GM21447 (cell line): ENCODE data around the gene SRPK1.
"Not testable (repeated sequence)": the region's sequence is repeated elsewhere in the genome, so short reads cannot be mapped to it uniquely, and the experiment has no call there.

Source experiments
- ATAC-seq: cut with Tn5 transposase; IDR thresholded peaks from one replicate; pipeline ENCODE4 v1.9.1; 2021; ENCODE audit not compliant: unreplicated experiment

The SRPK1 gene

DNA sequence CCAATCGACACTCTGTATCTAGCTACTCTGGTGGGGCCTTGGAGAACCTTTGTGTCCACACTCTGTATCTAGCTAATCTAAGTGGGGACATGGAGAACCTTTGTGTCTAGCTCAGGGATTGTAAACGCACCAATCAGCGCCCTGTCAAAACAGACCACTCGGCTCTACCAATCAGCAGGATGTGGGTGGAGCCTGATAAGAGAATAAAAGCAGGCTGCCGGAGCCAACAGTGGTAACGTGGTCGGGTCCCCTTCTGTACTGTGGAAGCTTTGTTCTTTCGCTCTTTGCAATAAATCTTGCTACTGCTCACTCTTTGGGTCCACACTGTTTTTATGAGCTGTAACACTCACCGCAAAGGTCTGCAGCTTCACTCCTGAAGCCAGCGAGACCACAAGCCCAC, 11.0 kb upstream of the SRPK1 start:
- not testable (repeated sequence) for ATAC-seq

DNA sequence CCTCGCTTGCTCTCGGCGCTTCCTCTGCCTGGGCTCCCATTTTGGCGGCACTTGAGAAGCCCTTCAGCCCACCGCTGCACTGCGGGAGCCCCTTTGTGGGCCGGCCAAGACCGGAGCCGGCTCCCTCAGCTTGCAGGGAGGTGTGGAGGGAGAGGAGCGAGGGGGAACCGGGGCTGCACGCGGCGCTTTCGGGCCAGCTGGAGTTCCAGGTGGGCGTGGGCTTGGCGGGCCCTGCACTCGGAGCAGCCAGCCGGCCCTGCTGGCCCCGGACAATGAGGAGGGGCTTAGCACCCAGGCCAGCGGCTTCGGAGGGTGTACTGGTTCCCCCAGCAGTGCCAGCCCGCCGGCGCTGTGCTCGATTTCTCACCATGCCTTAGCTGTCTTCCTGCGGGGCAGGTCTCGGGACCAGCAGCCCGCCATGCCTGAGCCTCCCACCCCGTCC, 10.2 kb upstream of the SRPK1 start:
- no peak for ATAC-seq

DNA sequence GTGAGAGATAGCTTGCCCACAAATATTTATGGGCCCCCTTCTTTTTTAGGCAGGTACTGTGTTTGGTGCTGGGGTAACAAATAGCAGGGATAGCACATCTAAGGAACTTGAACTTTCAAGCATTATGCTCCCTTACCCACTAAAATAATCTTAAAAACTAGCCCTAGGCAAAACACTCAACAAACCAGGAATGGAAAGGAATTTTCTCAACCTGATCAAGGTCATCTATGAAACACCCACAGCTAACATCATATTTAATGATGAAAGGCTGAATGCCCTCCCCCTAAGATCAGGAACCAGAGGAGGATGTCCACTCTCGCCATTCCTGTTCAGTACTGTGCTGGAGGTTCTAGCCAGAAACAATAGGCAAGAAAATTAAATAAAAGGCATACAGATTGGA, 8.7 kb upstream of the SRPK1 start:
- ATAC-seq, result no peak

DNA sequence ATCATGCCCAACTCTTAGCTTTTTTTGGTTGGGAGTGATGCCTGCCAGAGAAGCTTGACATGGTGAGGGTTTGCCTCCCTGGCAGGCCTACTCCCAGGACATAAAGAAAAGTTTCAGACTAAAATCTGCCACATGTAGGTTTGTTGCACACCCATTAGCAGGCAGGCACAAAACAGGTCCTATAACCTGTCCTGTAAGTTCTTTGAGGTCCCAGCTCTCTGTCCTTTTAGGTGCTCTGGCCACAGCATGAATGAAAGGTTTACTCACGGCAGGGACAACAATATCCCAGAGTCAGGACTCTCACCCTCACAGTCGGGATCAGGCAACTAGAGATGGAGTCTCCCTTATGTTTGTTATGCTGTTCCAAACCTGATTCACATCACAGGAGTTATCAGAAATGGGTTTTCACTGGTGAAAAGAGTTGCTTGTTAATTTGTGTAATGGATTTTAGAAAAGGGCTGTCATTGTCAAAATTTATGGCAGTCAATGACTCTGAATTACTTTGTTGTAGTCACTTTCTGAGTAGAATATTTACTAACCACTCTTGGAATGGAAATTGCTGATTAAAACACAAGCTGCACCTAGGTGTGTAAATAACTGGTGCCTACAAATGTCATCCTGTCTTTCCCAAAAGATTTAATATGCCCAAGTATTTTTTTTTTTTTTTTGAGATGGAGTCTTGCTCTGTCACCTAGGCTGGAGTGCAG, 5.8 kb upstream of the SRPK1 start:
- ATAC-seq, result no peak

DNA sequence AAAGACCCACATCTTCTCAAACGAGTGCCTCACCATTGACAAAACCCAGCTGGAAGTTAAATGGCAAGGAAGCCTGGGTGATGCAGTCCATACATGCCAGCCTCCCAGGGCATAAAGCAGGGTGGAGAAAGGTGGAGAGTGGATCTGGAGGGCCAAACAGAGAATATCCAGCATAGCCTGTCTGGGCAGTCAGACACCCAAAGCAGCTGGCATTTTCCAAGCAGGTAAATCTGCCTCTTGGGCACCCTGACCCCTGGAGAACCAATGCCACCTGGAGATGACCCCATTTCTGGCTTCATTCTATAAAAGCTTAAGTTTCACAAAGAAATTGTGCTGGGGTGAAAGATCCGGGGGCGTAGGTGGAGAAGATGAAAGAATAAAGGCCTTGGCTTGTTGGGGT, 5.1 kb upstream of the SRPK1 start:
- ATAC-seq, result no peak

DNA sequence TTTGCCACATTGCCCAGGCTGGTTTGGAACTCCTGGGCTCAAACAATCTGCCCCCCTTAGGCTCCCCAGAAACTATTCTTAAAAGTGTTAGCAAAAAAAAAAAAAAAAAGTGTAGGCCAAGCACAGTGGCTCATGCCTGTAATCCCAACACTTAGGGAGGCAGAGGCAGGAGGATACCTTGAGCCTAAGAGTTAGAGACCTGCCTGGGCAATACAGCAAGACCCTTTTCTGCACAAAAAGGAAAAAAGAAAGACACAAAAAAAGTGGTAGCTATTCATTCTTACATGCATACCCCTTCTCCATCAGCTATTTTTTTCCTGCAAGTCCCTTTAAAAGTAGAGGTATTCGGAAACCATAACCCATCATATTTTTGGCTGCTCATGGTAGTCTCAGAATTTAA, 3.2 kb upstream of the SRPK1 start:
- ATAC-seq, result no peak

DNA sequence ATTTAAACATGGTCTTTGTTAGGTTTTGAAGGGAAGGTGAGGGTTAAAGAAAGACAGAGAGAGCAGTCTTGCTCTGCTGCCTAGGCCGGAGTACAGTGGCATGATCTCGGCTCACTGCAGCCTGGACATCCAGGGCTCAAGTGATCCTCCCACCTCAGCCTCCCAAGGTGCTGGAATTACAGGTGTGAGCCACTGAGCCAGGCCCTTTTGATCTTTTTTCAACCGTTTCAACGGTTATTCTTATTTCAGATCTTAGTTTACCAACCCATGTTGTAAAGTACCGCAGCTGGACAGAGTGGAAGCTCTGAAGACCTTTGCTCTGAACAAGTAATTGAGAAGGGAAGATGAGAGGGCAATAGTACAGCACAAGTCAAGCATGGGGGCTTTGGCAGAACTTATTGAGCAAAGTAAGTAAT, 1.2 kb upstream of the SRPK1 start:
- ATAC-seq, result no peak

DNA sequence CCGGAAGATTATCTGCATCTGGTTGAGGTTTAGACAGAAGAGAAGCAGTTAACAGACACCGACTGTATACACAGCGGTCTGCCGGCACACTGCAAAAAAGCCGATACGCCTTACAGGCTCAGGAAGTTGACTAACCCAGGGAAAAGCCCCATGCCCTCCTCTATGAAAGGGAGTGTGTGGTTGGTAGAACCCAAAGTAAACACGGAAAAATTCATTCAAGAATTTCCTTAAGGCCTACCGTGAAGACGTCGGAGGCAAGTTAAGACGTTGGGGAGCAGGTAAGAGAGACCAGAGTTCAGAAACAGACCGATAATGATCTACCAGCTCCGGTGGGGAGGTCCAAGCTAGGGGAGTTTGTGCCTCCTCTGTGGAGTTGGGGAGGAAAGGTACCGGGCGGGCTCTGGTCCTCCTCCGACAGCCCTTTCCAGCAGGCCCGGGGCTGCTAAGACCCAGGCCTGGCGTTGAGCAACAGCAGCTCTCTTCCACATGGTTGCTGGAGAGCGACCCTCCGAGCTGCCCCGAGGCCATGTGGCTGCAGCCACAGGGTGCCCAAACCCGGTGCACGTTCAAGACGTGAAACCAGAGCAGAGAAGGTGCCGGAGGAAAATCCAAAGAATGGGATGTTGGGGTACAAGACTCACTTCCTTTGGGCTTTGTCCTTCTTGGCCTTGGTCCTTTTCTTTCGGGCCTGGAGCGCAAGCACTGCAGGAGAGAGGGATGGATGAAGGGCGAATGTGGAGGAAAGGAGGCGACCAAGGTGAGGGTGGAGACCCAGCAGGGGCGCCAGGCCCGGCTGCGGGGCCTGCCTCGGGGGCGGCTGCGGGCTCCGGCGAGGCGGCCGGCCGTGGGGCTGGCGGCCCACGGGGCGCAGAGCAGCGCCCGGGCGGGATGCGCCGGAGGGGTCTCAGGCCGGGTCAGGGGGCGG, 809 bp downstream of the SRPK1 start:
- ATAC-seq, result peak; percentile 43

DNA sequence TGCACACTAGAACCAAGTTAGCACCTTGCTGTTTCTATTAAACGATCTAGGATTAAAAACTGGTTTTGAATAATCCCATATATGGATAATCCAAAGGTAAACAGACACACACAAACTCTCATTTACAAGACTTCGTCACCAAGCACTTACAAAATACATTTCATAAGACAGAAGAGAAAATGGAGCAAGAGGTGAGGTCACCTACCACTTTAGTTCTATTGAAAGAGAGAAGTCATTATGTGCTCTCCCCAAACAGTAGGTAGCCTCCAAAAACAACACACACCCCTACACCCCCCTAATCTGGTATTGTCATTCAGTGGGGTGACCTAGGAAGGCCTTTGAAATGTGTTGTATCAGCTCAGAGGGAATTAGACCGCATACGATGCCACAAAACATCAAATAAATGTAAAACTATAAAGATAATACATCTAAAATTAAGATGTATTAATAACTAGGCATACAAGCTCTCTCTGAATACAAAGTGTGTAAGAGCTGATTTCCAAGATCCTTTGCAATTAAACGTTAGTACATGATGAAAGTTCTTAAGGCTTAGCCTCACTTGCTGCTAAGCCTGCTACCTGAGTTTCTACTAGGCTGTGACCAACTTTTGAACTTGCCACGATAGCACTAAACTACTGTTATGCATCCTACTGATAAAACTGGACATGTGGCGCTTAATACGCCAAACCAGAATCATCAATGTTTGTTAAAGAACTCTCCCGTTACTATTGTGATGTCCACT, 1.6 kb downstream of the SRPK1 start:
- ATAC-seq, result peak; percentile 27

DNA sequence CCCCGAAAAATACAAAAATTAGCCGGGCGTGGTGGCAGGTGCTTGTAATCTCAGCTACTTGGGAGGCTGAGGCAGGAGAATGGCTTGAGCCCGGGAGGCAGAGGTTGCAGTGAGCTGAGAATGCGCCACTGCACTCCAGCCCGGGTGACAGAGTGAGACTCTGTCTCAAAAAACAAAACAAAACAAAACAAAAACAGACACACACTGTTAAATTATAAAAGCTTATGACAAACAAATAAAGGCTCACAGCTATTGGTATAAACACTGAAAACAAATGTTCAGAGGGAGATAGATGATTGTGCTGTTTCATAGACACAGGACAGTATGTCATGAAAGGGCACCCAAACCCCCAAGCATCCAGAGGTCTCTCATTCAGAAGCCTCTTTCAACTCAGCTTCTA, 4.0 kb downstream of the SRPK1 start:
- ATAC-seq, result not testable (repeated sequence)

DNA sequence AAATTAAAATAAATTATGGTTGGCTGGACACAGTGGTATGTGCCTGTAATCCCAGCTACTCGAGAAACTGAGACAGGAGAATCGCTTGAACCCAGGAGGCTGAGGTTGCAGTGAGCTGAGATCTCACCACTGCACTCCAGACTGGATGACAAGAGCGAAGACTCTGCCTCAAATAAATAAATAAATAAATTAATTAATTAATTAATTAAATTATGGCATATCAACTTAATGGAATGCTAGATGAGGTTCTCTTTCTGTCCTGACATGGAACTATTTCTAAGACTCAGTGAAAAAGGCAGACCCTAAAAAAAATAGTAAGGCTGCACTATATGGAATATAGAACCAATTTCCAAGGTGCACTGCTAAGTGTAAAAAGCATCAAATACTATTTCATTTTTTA, 4.8 kb downstream of the SRPK1 start:
- ATAC-seq, result no peak

DNA sequence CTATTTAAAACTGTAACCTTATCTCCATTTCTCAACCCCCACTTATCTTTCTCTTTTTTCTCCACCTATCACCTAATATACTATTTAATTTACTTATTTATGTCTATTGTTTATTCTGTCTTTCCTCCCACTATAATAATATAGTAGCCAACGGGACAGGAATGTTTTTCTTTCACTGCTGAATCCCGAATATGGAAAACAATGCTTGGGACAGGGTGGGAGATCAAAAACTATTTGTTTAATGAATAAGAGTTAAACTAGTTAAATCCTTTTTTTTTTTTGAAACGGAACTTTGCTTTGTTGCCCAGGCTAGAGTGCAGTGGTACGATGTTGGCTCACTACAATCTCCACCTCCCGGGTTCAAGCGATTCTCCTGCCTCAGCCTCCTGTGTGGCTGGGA, 6.4 kb downstream of the SRPK1 start:
- no peak for ATAC-seq

DNA sequence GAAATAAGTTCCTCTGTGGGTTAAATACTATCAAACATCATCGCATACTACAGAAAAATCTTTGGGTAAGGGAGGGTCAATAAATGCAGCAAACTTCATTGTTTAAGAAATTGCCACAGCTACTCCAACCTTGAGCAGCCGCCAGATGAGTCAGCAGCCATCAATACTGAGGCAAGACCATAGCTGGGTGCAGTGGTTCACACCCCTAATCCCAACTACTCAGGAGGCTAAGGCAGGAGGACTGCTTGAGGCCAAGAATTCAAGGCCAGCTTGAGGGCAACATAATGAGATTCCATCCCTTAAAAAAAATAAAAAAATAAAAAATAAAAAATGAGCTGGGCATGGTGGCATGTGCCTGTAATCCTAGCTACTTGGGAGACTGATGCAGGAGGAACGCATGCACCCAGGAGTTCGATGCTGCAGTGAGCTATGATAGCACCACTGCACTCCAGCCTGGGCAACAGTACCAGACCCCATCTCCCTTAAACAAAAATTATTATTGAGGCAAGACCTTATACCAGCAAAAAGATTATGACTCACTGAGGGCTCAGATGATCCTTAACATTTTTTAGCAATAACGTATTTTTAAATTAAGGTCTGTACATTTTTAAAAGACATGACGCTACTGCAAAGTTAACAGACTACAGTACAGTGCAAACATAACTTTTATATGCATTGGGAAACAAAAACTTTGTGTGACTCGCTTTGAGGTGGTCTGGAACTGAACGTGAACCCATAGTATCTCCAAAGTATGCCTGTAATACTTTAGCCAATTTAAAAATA, 8.8 kb downstream of the SRPK1 start:
- ATAC-seq, result no peak

DNA sequence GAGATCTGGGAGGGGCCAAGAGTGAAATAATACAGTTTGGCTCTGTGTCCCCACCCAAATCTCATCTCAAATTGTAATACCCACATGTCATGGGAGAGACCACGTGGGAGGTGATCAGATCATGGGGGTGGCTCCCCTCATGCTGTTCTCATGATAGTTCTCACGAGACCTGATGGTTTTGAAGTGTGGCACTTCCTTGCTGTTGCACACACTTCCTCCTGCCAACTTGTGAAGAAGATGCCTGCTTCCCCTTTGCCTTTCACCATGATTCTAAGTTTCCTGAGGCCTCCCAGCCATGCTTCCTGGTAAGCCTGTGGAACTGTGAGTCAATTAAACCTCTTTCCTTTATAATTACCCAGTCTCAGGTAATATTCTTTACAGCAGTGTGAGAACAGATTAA, 11.3 kb downstream of the SRPK1 start:
- ATAC-seq, result not testable (repeated sequence)

DNA sequence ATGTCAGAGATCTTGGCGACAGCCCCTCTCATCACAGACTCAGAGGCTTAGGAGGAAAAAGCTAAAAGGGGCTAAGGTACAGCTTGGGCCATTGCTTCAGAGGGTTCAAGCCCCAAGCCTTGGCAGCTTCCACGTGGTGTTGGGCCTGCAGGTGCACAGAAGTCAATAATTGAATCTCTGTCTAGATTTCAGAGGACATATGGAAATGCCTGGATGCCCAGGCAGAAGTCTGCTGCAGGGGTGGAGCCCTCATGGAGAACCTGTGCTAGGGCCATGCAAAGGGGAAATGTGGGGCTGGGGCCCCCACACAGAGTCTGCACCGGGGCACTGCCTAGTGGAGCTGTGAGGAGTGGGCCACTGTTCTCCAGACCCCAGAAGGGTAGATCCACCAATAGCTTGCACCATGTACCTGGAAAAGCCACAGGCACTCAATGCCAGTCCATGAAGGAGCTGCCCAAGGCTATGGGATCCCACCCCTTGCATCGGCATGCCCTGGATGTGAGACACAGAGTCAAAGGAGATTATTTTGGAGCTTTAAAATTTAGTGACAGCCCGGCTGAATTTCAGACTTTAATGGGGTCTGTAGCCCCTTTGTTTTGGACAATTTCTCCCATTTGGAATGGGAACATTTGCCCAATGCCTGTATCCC, 12.0 kb downstream of the SRPK1 start:
- ATAC-seq, result not testable (repeated sequence)

DNA sequence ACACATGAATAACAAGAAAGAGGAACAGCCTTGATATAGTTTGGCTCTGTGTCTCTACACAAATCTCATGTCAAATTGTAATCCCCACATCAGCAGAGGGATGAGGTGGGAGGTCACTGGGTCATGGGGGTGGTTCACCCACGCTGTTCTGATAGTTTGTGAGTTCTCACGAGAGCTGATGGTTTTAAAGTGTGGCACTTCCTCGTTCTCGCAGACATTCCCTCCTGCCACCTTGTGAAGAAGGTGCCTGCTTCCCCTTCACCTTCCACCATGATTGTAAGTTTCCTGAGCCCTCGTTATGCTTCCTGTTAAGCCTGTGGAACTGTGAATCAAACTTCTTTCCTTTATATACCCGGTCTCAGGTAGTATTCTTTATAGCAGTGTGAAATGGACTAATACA, 13.1 kb downstream of the SRPK1 start:
- no peak for ATAC-seq

DNA sequence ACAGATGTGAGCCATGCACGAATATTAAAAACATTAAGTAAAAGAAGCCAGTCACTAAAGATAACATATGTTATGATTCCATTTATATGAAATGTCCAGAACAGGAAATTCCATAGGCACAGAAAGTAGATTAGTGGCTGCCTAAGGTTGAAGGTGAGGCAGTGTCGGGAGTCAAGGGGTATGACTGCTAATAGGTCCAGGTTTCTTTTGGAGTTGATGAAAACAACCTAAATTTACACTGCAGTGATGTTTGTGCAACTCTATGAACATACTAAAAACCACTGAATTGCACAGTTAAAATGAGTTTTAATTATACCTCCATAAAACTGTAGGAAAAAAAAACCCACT, 14.4 kb downstream of the SRPK1 start:
- no peak for ATAC-seq

DNA sequence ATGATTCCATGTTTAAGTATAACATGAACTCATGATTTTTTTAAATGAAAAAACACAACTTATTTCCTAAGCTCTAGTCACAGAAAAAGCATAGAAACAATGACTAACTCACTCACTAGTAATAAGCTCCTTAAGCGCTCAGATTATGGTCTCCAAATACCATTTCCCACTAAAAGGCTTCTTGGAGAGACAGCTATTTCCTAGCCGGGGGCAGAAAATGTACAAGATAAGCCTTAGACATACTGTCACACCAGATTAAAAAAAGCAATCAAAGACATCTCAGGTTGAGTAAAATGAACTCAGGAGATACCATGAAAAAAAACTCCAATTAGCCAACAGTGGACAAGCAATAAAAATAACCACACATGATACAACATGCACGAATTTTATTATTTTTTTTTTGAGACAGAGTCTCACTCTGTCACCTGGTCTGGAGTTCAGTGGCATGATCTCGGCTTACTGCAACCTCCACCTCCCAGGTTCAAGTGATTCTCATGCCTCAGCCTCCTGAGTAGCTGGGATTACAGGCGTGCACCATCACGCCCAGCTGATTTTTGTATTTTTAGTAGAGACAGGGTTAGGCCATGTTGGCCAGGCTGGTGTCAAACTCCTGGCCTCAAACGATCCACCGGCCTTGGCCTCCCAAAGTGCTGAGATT, 14.9 kb downstream of the SRPK1 start:
- ATAC-seq, result no peak

DNA sequence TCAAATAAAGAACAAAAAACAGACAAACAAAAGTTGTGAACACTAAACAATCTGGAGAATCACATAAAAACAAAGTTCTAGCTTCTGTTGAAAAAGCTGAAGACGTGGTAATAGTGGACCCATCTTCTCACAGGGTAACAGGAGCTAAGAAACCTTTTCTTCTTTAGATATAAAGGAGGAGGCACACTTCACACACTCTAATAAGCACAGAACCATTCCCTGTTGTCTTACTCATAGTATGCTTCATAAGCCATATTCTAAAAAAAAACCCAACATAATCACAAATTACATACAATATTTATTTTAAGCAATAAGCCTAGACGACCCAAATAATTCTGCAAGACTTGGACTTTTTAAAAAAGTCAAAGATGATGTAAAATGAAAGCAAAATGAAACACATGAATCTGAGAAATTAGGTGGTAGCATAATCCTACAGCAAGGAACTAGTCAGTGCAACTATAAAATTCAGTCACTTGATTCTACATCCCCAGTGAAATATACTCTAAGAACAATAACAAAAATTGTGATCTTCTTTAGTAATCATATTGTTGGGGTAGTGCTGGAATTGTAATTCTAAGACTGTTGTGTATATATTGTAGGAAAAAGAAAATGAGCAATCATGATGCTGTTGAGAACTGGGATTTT, 15.6 kb downstream of the SRPK1 start:
- no peak for ATAC-seq
